Cardiac fibroblast (primary cell): ENCODE results near the gene KIZ.

Experiments
- DNase-seq, 2 donors: peaks; one replicate each; pipeline versions ENCODE4 v3.0.0 to v3.0.0-alpha.2; 2010; ENCODE audit warnings: low read depth in 2 of 2
- H3K4me3 ChIP-seq, 2 donors: replicated peaks in 1 of 2; 1 replicate in 1 of 2; 2 replicates in 1 of 2; pipeline ENCODE4 v1.5.1; 2011; ENCODE audit warnings: low read depth in 2 of 2, low read length in 2 of 2, mild to moderate bottlenecking in 2 of 2, moderate library complexity in 1 of 2
- CTCF ChIP-seq: IDR thresholded peaks from one replicate; pipeline ENCODE4 v1.5.1; 2011; ENCODE audit warnings: low read depth, mild to moderate bottlenecking, low read length, inconsistent platforms

KIZ gene

GRCh38 chr20:21173485-21173884 is 47.6 kb downstream of the KIZ start:
- TF ChIP-seq CTCF, result no peak
- H3K4me3 ChIP-seq, result no peak overlapping the region
- DNase-seq, result peak; percentile 28 to 37

GRCh38 chr20:21174516-21175239 is 48.8 kb downstream of the KIZ start:
- no peak overlapping the region for H3K4me3 ChIP-seq
- no peak for DNase-seq
- TF ChIP-seq CTCF, result no peak

- no peak for DNase-seq
- no peak for TF ChIP-seq CTCF
- H3K4me3 ChIP-seq, result no peak overlapping the region
These were observed 49.6 kb downstream of the KIZ start for GRCh38 chr20:21175433-21175832.

- H3K4me3 ChIP-seq, result no peak overlapping the region
- TF ChIP-seq CTCF, result no peak
- DNase-seq, result no peak
These were observed 51.9 kb downstream of the KIZ start for GRCh38 chr20:21177767-21178166.

GRCh38 chr20:21179757-21180156 is 53.9 kb downstream of the KIZ start:
- peak; percentile 43 to 48 for DNase-seq
- no peak for TF ChIP-seq CTCF
- H3K4me3 ChIP-seq, result no peak overlapping the region

GRCh38 chr20:21180248-21180647 is 54.4 kb downstream of the KIZ start:
- no peak for TF ChIP-seq CTCF
- no peak for DNase-seq
- no peak overlapping the region for H3K4me3 ChIP-seq

- no peak for DNase-seq
- H3K4me3 ChIP-seq, result no peak overlapping the region
- no peak for TF ChIP-seq CTCF
These were observed 55.1 kb downstream of the KIZ start for GRCh38 chr20:21181028-21181427.
